Stimulated activated CD4-positive, alpha-beta T cell treated with anti-CD3 and anti-CD28 coated beads, Interleukin-4, amount 100 ng/mL, for 4 hours (primary cell): Measurements from ENCODE around the gene CYP4F12.

Source experiments
- DNase-seq, 2 experiments: peaks; one replicate each; pipeline ENCODE4 v3.0.0-alpha.2; 2020

CYP4F12 gene

GRCh38 chr19:15715642-15716041 is 42.8 kb downstream of the CYP4F12 start:
- DNase-seq: no peak

- no peak for DNase-seq
Observed at GRCh38 chr19:15717809-15718208, 44.9 kb downstream of the CYP4F12 start.

DNA sequence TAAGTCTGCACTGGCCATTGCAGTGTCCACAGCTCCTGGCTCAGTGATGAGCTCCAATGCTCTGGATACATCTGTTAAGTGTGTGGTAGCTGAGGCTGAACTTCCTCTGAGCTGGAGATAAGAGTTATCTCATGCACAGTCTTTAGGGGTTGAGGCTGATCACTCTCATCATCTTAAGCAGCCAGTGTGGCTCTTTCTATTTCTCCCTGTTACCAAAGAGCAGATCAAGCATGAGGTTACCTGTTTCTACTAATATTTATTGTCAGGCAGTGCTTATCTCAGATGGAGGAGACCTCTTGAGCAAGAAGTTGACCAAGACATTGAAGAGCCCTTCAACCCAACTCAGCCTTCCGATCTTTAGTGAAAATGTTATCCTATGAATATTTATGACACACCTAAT is 48.4 kb downstream of the CYP4F12 start:
- no peak for DNase-seq

DNA sequence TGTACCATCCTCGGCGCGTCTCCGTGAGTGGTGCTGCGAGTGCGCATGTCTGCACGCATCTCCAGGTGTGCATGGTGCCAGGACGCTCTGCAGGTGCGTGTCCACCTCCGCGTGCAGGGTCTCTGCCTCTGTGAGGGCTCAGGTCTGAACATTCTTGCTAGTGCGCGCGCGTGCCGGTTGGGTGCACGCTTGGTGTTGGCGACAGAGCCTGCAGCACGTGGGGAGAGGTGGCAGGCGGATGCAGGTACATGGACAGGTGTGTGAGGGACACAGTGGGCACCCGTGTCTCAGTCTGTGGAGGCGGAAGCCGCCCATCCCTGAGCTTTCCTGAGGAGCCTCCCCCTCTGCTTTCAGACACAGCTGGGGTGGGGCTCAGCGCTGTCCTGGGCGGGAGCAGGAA is 50.1 kb downstream of the CYP4F12 start:
- DNase-seq: no peak

DNA sequence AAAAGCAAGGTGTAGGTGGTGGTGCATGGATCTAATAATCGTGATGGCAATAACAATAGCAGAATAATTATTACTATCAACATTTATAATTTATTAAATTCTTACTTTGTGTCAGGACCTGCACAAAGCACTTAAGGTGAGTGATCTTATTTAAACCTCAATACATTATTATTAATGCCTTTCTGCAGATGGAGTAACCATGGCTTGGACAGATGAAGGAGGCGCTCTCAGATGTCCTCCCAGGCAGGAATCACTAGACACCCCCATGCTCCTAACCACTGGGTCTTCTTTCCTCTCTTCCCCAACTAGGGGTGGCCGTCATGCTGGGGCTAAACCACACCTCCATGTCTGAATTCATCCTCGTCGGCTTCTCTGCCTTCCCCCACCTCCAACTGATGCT is 54.8 kb downstream of the CYP4F12 start, which contains the start of gene OR10H2:
TSS of gene OR10H2 (plus strand) at position 301 of the 400 bp plus-strand sequence. CDS start at position 321, 20 bp downstream.
- no peak for DNase-seq

- DNase-seq: no peak
Observed at GRCh38 chr19:15730538-15730937, 57.7 kb downstream of the CYP4F12 start.

GRCh38 chr19:15732388-15732787 is 59.5 kb downstream of the CYP4F12 start:
- DNase-seq: no peak

DNA sequence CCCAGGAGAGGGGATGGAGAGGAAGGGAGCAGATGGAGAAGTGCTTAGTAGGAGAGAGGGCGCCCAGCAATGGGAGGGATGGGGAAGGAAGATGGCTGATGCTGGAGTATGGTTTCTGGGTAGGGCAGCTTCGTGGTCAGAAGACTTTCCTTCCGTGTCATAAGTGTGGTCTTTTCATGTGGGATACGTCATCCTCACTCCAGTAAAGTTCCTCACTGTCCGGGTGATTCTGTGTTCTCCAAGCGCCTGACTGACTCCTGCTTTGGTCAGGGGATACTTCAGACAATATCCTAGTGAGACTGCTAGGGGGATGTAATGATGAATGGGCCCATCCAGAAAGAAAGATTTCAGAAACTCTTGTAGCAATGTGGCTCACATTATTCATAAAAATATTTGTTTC is 61.0 kb downstream of the CYP4F12 start:
- DNase-seq: no peak

GRCh38 chr19:15737722-15738121 is 64.8 kb downstream of the CYP4F12 start, which contains the start of gene OR10H3:
OR10H3 (plus strand) TSS chr19:15737985; CDS start chr19:15741393, 3,408 bp downstream.
- DNase-seq: no peak

DNA sequence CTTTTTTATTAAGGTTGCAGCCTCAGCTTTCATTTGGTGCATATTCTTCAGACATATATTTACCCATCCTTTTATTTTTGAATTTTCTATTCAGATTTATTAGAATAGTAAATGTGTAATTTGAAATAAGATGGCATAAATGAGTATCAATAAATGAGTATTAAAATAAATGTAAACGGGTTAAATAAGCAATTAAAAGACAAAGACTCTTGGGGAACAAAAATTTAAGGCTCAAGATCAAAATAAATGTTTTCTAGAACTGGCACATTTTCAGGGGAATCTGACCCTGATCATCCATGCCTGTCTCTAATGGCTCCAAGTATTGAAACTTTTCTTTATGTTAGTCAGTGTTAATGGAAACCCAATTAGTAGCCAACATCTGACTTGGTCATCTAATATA is 67.9 kb downstream of the CYP4F12 start:
- DNase-seq: no peak
